HepG2 (cell line): ENCODE data around the gene ABCD2. TPM values are rescaled to one million over a fixed set of nuclear protein-coding genes. Genes with fewer than 3 reads are reported as not detected.

Source experiments
- ATAC-seq: fragments of 200-7000 bp; cut with Tn5 transposase; 3 replicates; pipeline ENCODE4 v1.9.1; 2020; ENCODE audit warnings: mild to moderate bottlenecking, moderate library complexity
- BruUV-seq: library from RNA; stranded (reverse); fragments of 400-500 nt; replicated peaks from 2 replicates; lab custom pipeline; 2021; lab: Mats Ljungman, UMichigan
- CTCF ChIA-PET: fragments of 300-600 bp; formaldehyde crosslinking; extraction: SDS; loops from one replicate; lab custom pipeline; 2021; ENCODE audit warnings: low total read pairs, inconsistent platforms, low intra/inter-chr PET ratio; lab: Yijun Ruan, JAX
- POLR2A ChIA-PET: fragments of 350-600 bp; sonication (Branson Sonifier 250); formaldehyde crosslinking; loops from one replicate; lab custom pipeline; 2020; ENCODE audit warnings: antibody characterized with exemption, inconsistent platforms; lab: Yijun Ruan, JAX
- DNase-seq: peaks from one replicate; pipeline ENCODE4 v3.0.0-alpha.2; 2015; ENCODE audit warnings: low spot score
- FAIRE-seq: peaks from 3 replicates; lab custom pipeline; 2011; peaks lifted over from hg19 to GRCh38; lab: Jason Lieb, UNC
- H2AFZ ChIP-seq: one replicate; pipeline ENCODE4 v1.6.1; 2011; ENCODE audit warnings: low read length, inconsistent platforms
- H3K27ac ChIP-seq: fragments of 300-600 bp; 3 replicates; pipeline ENCODE4 v1.8.0; 2011; ENCODE audit warnings: mixed run types, mild to moderate bottlenecking, mixed read lengths, low read length, inconsistent platforms; ENCODE audit not compliant: insufficient read depth; ENCODE audit errors: extremely low read length
- H3K27me3 ChIP-seq, 2 experiments: fragments of 200-600 bp in 1 of 2; 2 replicates in 1 of 2; 3 replicates in 1 of 2; pipeline versions ENCODE4 v1.6.0 to v1.8.0; 2011; ENCODE audit warnings: low read length in 2 of 2, mild to moderate bottlenecking in 2 of 2, moderate library complexity in 2 of 2, inconsistent platforms in 1 of 2; ENCODE audit not compliant: insufficient read depth in 2 of 2, control insufficient read depth in 1 of 2
- H3K36me3 ChIP-seq, 2 experiments: fragments of 200-600 bp in 1 of 2; replicated peaks in 1 of 2; 2 replicates in 1 of 2; 3 replicates in 1 of 2; pipeline versions ENCODE4 v1.5.1 to v1.8.0; 2011; ENCODE audit warnings: low read length in 2 of 2, inconsistent platforms in 1 of 2; ENCODE audit not compliant: insufficient read depth in 2 of 2, control insufficient read depth in 1 of 2
- H3K4me1 ChIP-seq: 2 replicates; pipeline ENCODE4 v1.5.1; 2012; ENCODE audit warnings: low read length, inconsistent platforms; ENCODE audit not compliant: insufficient read depth
- H3K4me2 ChIP-seq: 2 replicates; pipeline ENCODE4 v1.6.0; 2011; ENCODE audit warnings: low read depth, low read length, inconsistent platforms
- H3K4me3 ChIP-seq, 3 experiments: fragments of 200-600 bp in 1 of 3; sonication (generic), shearing (Covaris generic) in 1 of 3; replicated peaks in 1 of 3; 2 replicates each; pipeline ENCODE4 v1.5.1; 2011 to 2016; ENCODE audit warnings: low read length in 3 of 3, inconsistent platforms in 2 of 3, low read depth in 2 of 3, mild to moderate bottlenecking in 2 of 3, control low read depth in 1 of 3, mixed read lengths in 1 of 3; ENCODE audit not compliant: insufficient read depth in 1 of 3
- H3K79me2 ChIP-seq: one replicate; pipeline ENCODE4 v1.6.1; 2011; ENCODE audit warnings: low read length, inconsistent platforms; ENCODE audit not compliant: insufficient read depth
- H3K9ac ChIP-seq: 2 replicates; pipeline ENCODE4 v1.6.0; 2011; ENCODE audit warnings: mild to moderate bottlenecking, low read depth, low read length, inconsistent platforms; ENCODE audit not compliant: insufficient read depth
- H3K9me3 ChIP-seq: 2 replicates; pipeline ENCODE4 v1.5.1; 2012; ENCODE audit warnings: mild to moderate bottlenecking, low read length
- H4K20me1 ChIP-seq: 2 replicates; pipeline ENCODE4 v1.6.0; 2011; ENCODE audit warnings: inconsistent platforms, mild to moderate bottlenecking, low read length, moderate library complexity; ENCODE audit not compliant: insufficient read depth
- SP1 ChIP-seq, 2 experiments: fragments of 450-650 bp in 1 of 2; sonication (generic) in 1 of 2; formaldehyde crosslinking in 1 of 2; IDR thresholded peaks; 2 replicates each; pipeline versions ENCODE4 v1.4.0 to v1.6.1; 2016 to 2020; ENCODE audit warnings: missing genetic modification reagents in 1 of 2
- TBX3 ChIP-seq: fragments of 450-650 bp; IDR thresholded peaks from 2 replicates; pipeline ENCODE4 v1.6.1; 2017; ENCODE audit warnings: antibody characterized with exemption, mild to moderate bottlenecking, inconsistent platforms, borderline replicate concordance
- ZNF12 ChIP-seq: sonication (generic); formaldehyde crosslinking; IDR thresholded peaks from 2 replicates; pipeline ENCODE4 v1.5.0; 2020; ENCODE audit warnings: missing genetic modification reagents
- WGBS: methylation state at CpG from one replicate; pipeline ENCODE4 v1.1.6; 2017; ENCODE audit warnings: low lambda C conversion rate; 5-methylcytosine and 5-hydroxymethylcytosine counted together
- in situ Hi-C: cut with HindIII; loops from 2 replicates; pipeline ENCODE4 v1.10.0; 2017; ENCODE audit warnings: low pct_unique_long_range_greater_than_20kb; ENCODE audit not compliant: extremely low pct_ligation_motif_present
- intact Hi-C: fragments of 100-400 bp; cut with micrococcal nuclease; formaldehyde crosslinking; loops from one replicate; pipeline ENCODE4 v1.10.0; 2022; ENCODE audit not compliant: unreplicated experiment
- polyA plus RNA-seq, 8 experiments: library from polyadenylated mRNA; depleted of rRNA in 3 of 8; stranded (reverse) in 7 of 8; unstranded in 1 of 8; fragments of >200 nt; fragmentation: Illumina TruSeq in 4 of 8; extraction: Trizol in 4 of 8; gene quantifications; 2 replicates each; pipeline versions ENCODE4 v1.2.1 to v1.2.3, GENCODE V29; 2011 to 2016; ENCODE audit warnings: low read depth in 4 of 8, missing spikeins in 1 of 8, mixed read lengths in 1 of 8; ENCODE audit not compliant: insufficient read depth in 1 of 8
- total RNA-seq, 5 experiments: library from RNA; depleted of rRNA; stranded (reverse); fragments of >200 nt; fragmentation: Illumina TruSeq; extraction: Trizol; gene quantifications; 2 replicates each; pipeline ENCODE4 v1.2.3, GENCODE V29; 2016; ENCODE audit warnings: low read depth in 1 of 5
- TF ChIP-seq, protein P1 (sequence below): sonication (generic); formaldehyde crosslinking; IDR thresholded peaks from 2 replicates; pipeline ENCODE4 v1.9.0; 2021; ENCODE audit warnings: mild to moderate bottlenecking, missing genetic modification reagents

Gene ABCD2
- total and polyA plus RNA-seq, 2 of the 13 experiments (the other 11 are each of a cell fraction or from before 2014, with no cell fraction given), result not detected

GRCh38 chr12:39605501-39605900, 14.1 kb downstream of the ABCD2 start:
- TF ChIP-seq SP1 (IDR thresholded peaks at IDR 0.05) (no peak), SP1 (CRISPR knock-in tag; IDR thresholded peaks at IDR 0.05) (no peak), ZNF12 (CRISPR knock-in tag) (no peak), TBX3 (no peak)
- TF ChIP-seq, protein P1, sequence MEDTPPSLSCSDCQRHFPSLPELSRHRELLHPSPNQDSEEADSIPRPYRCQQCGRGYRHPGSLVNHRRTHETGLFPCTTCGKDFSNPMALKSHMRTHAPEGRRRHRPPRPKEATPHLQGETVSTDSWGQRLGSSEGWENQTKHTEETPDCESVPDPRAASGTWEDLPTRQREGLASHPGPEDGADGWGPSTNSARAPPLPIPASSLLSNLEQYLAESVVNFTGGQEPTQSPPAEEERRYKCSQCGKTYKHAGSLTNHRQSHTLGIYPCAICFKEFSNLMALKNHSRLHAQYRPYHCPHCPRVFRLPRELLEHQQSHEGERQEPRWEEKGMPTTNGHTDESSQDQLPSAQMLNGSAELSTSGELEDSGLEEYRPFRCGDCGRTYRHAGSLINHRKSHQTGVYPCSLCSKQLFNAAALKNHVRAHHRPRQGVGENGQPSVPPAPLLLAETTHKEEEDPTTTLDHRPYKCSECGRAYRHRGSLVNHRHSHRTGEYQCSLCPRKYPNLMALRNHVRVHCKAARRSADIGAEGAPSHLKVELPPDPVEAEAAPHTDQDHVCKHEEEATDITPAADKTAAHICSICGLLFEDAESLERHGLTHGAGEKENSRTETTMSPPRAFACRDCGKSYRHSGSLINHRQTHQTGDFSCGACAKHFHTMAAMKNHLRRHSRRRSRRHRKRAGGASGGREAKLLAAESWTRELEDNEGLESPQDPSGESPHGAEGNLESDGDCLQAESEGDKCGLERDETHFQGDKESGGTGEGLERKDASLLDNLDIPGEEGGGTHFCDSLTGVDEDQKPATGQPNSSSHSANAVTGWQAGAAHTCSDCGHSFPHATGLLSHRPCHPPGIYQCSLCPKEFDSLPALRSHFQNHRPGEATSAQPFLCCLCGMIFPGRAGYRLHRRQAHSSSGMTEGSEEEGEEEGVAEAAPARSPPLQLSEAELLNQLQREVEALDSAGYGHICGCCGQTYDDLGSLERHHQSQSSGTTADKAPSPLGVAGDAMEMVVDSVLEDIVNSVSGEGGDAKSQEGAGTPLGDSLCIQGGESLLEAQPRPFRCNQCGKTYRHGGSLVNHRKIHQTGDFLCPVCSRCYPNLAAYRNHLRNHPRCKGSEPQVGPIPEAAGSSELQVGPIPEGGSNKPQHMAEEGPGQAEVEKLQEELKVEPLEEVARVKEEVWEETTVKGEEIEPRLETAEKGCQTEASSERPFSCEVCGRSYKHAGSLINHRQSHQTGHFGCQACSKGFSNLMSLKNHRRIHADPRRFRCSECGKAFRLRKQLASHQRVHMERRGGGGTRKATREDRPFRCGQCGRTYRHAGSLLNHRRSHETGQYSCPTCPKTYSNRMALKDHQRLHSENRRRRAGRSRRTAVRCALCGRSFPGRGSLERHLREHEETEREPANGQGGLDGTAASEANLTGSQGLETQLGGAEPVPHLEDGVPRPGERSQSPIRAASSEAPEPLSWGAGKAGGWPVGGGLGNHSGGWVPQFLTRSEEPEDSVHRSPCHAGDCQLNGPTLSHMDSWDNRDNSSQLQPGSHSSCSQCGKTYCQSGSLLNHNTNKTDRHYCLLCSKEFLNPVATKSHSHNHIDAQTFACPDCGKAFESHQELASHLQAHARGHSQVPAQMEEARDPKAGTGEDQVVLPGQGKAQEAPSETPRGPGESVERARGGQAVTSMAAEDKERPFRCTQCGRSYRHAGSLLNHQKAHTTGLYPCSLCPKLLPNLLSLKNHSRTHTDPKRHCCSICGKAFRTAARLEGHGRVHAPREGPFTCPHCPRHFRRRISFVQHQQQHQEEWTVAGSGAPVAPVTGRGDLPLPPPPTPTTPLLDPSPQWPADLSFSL (CRISPR knock-in tag), result no peak
- Histone ChIP-seq H3K4me3 (no peak overlapping the region), H3K36me3 (no peaks in the 10 kb centered on the region), H3K27ac (no peak overlapping the region), H3K4me1 (no peaks in the 10 kb centered on the region), H3K27me3 (no peaks in the 10 kb centered on the region; a peak in 1 of 5 replicates), H3K9me3 (no peaks in the 10 kb centered on the region), H3K9ac (no peak overlapping the region), H3K79me2 (no peaks in the 10 kb centered on the region), H2AFZ (no peak overlapping the region), H3K4me2 (no peak overlapping the region), H4K20me1 (no peaks in the 10 kb centered on the region)
- CTCF ChIA-PET, result no interaction called here
- FAIRE-seq, result no peak
- BruUV-seq, result no TSS peak
- ATAC-seq, result no peak
- POLR2A ChIA-PET, result no interaction called here
- intact Hi-C loops, result no loop called here
- in situ Hi-C loops, result no loop called here
- WGBS, result 8% methylated on average over 1 of the region's 1 CpG
- no peak for DNase-seq
